ENCODE results near the gene SYCP3. TPM values are rescaled to one million over a fixed set of nuclear protein-coding genes. Genes with fewer than 3 reads are reported as not detected.

Gene SYCP3
- total and polyA plus RNA-seq, 2 donors (not counting 1 experiment from before 2014, with no cell fraction given) = 0.02 to 0.17 TPM

- Histone ChIP-seq H3K79me2 (ENCODE audit: control insufficient read depth, insufficient read depth, low read length) (no peaks in the 10 kb centered on the region), H3K27me3 (ENCODE audit: control insufficient read depth, insufficient read depth, low read length) (no peaks in the 10 kb centered on the region), H3K4me1 (ENCODE audit: control insufficient read depth, extremely low read depth, insufficient read depth, low read length) (no peaks in the 10 kb centered on the region), H3K36me3 (ENCODE audit: control insufficient read depth, insufficient read depth, low read length) (no peaks in the 10 kb centered on the region), H3K9ac (ENCODE audit: insufficient read depth, low read length) (no peak overlapping the region), H3K4me3 (replicated peaks in 1 of 4; ENCODE audit: control extremely low read depth in 1 of 4, insufficient read depth in 1 of 4, low read depth in 3 of 4, low read length in 4 of 4) (no peak overlapping the region), H3K4me2 (ENCODE audit: extremely low read depth, insufficient read depth, low read length) (no peak overlapping the region), H3K27ac (ENCODE audit: insufficient read depth, low read length) (no peak overlapping the region), H3K9me3 (ENCODE audit: control insufficient read depth, insufficient read depth, low read depth, low read length) (no peaks in the 10 kb centered on the region), H4K20me1 (ENCODE audit: control insufficient read depth, extremely low read depth, insufficient read depth, low read length) (no peaks in the 10 kb centered on the region), H2AFZ (ENCODE audit: low read length) (no peak overlapping the region)
- TF ChIP-seq CTCF (conservative IDR thresholded peaks at IDR 0.05 in 1 of 2, IDR thresholded peaks at IDR 0.05 in 1 of 2; ENCODE audit: low read depth in 1 of 2, low read length in 2 of 2) (no peak), EZH2 (IDR thresholded peaks at IDR 0.05; ENCODE audit: low read length, missing control alignments) (no peak)
- no peak for DNase-seq (ENCODE audit: low read depth in 2 of 2)
These were observed 6.1 kb downstream of the SYCP3 start for GRCh38 chr12:101733166-101733565.

- no peaks in the 10 kb centered on the region for H3K79me2 ChIP-seq (ENCODE audit: control insufficient read depth, insufficient read depth, low read length)
- H3K9me3 ChIP-seq (ENCODE audit: control insufficient read depth, insufficient read depth, low read depth, low read length) = no peaks in the 10 kb centered on the region
These were observed 6.9 kb downstream of the SYCP3 start for GRCh38 chr12:101732318-101732717.

GRCh38 chr12:101729842-101730241, 9.4 kb downstream of the SYCP3 start:
- Histone ChIP-seq H3K36me3 (ENCODE audit: control insufficient read depth, insufficient read depth, low read length) (no peaks in the 10 kb centered on the region), H3K27ac (ENCODE audit: insufficient read depth, low read length) (no peak overlapping the region), H3K4me1 (ENCODE audit: control insufficient read depth, extremely low read depth, insufficient read depth, low read length) (no peaks in the 10 kb centered on the region), H3K4me2 (ENCODE audit: extremely low read depth, insufficient read depth, low read length) (no peak overlapping the region), H3K9me3 (ENCODE audit: control insufficient read depth, insufficient read depth, low read depth, low read length) (no peaks in the 10 kb centered on the region), H3K4me3 (replicated peaks in 1 of 4; ENCODE audit: control extremely low read depth in 1 of 4, insufficient read depth in 1 of 4, low read depth in 3 of 4, low read length in 4 of 4) (no peak overlapping the region), H3K79me2 (ENCODE audit: control insufficient read depth, insufficient read depth, low read length) (no peaks in the 10 kb centered on the region), H3K27me3 (ENCODE audit: control insufficient read depth, insufficient read depth, low read length) (no peaks in the 10 kb centered on the region), H2AFZ (ENCODE audit: low read length) (no peak overlapping the region), H4K20me1 (ENCODE audit: control insufficient read depth, extremely low read depth, insufficient read depth, low read length) (no peaks in the 10 kb centered on the region), H3K9ac (ENCODE audit: insufficient read depth, low read length) (no peak overlapping the region)
- no peak for DNase-seq (ENCODE audit: low read depth in 2 of 2)
- TF ChIP-seq CTCF (conservative IDR thresholded peaks at IDR 0.05 in 1 of 2, IDR thresholded peaks at IDR 0.05 in 1 of 2; ENCODE audit: low read depth in 1 of 2, low read length in 2 of 2) (no peak), EZH2 (IDR thresholded peaks at IDR 0.05; ENCODE audit: low read length, missing control alignments) (no peak)

More at GRCh38 chr12:101732318-101732717, 6.9 kb downstream of the SYCP3 start:
- no peak overlapping the region for H2AFZ ChIP-seq (ENCODE audit: low read length)
- H3K36me3 ChIP-seq (ENCODE audit: control insufficient read depth, insufficient read depth, low read length) = no peaks in the 10 kb centered on the region
- no peak overlapping the region for H3K4me3 ChIP-seq (replicated peaks in 1 of 4; ENCODE audit: control extremely low read depth in 1 of 4, insufficient read depth in 1 of 4, low read depth in 3 of 4, low read length in 4 of 4)
- TF ChIP-seq CTCF (conservative IDR thresholded peaks at IDR 0.05 in 1 of 2, IDR thresholded peaks at IDR 0.05 in 1 of 2; ENCODE audit: low read depth in 1 of 2, low read length in 2 of 2) (no peak), EZH2 (IDR thresholded peaks at IDR 0.05; ENCODE audit: low read length, missing control alignments) (no peak)
- H3K9ac ChIP-seq (ENCODE audit: insufficient read depth, low read length) = no peak overlapping the region
- no peaks in the 10 kb centered on the region for H3K4me1 ChIP-seq (ENCODE audit: control insufficient read depth, extremely low read depth, insufficient read depth, low read length)
- H3K27ac ChIP-seq (ENCODE audit: insufficient read depth, low read length) = no peak overlapping the region
- DNase-seq (ENCODE audit: low read depth in 2 of 2) = no peak
- no peak overlapping the region for H3K4me2 ChIP-seq (ENCODE audit: extremely low read depth, insufficient read depth, low read length)
- no peaks in the 10 kb centered on the region for H3K27me3 ChIP-seq (ENCODE audit: control insufficient read depth, insufficient read depth, low read length)
- H4K20me1 ChIP-seq (ENCODE audit: control insufficient read depth, extremely low read depth, insufficient read depth, low read length) = no peaks in the 10 kb centered on the region
